Measurements from ENCODE around the gene SORCS1.

Gene SORCS1

GRCh38 chr10:107058331-107058730 lies 106.2 kb downstream of the SORCS1 start:
- H3K4me1 Mint-ChIP-seq: peaks cover 48% of the 10 kb centered on the region
- H3K27me3 Mint-ChIP-seq (ENCODE audit: low read depth, poor library complexity): peaks cover 9% of the 10 kb centered on the region
- H3K27ac Mint-ChIP-seq: no peak overlapping the region
- no peaks in the 10 kb centered on the region for H3K36me3 Mint-ChIP-seq (ENCODE audit: low read depth)
- H3K9me3 Mint-ChIP-seq: no peaks in the 10 kb centered on the region
- H3K4me3 Mint-ChIP-seq: no peak overlapping the region
- no peak for DNase-seq
- no peak for TF ChIP-seq CTCF (IDR thresholded peaks at IDR 0.05)

- DNase-seq: no peak
- Mint-ChIP-seq H3K4me3 (no peak overlapping the region), H3K36me3 (ENCODE audit: low read depth) (no peaks in the 10 kb centered on the region), H3K4me1 (peaks cover 48% of the 10 kb centered on the region), H3K9me3 (no peaks in the 10 kb centered on the region), H3K27ac (no peak overlapping the region), H3K27me3 (ENCODE audit: low read depth, poor library complexity) (peaks cover 9% of the 10 kb centered on the region)
- no peak for TF ChIP-seq CTCF (IDR thresholded peaks at IDR 0.05)
These were observed 108.3 kb downstream of the SORCS1 start for GRCh38 chr10:107056182-107056581.

GRCh38 chr10:107054469-107055156 lies 109.9 kb downstream of the SORCS1 start:
- Mint-ChIP-seq H3K36me3 (ENCODE audit: low read depth) (no peaks in the 10 kb centered on the region), H3K27me3 (ENCODE audit: low read depth, poor library complexity) (peaks cover 13% of the 10 kb centered on the region), H3K4me1 (peaks cover 48% of the 10 kb centered on the region), H3K9me3 (no peaks in the 10 kb centered on the region), H3K4me3 (no peak overlapping the region), H3K27ac (peak overlapping the region; percentile 11)
- DNase-seq: no peak
- TF ChIP-seq CTCF (IDR thresholded peaks at IDR 0.05): no peak

- DNase-seq: no peak
- no peaks in the 10 kb centered on the region for H3K36me3 Mint-ChIP-seq (ENCODE audit: low read depth)
- TF ChIP-seq CTCF (IDR thresholded peaks at IDR 0.05): no peak
- H3K27me3 Mint-ChIP-seq (ENCODE audit: low read depth, poor library complexity): peaks cover 13% of the 10 kb centered on the region
- no peak overlapping the region for H3K4me3 Mint-ChIP-seq
- peaks cover 31% of the 10 kb centered on the region for H3K4me1 Mint-ChIP-seq
- no peaks in the 10 kb centered on the region for H3K9me3 Mint-ChIP-seq
- H3K27ac Mint-ChIP-seq: no peak overlapping the region
These were observed 112.7 kb downstream of the SORCS1 start for GRCh38 chr10:107051769-107052168.

GRCh38 chr10:107043461-107043860 lies 121.0 kb downstream of the SORCS1 start:
- DNase-seq: no peak
- no peak for TF ChIP-seq CTCF (IDR thresholded peaks at IDR 0.05)
- peak overlapping the region; percentile 20 for H3K27ac Mint-ChIP-seq
- peaks cover 6% of the 10 kb centered on the region for H3K27me3 Mint-ChIP-seq (ENCODE audit: low read depth, poor library complexity)
- H3K4me1 Mint-ChIP-seq: peaks cover 24% of the 10 kb centered on the region
- H3K9me3 Mint-ChIP-seq: no peaks in the 10 kb centered on the region
- H3K36me3 Mint-ChIP-seq (ENCODE audit: low read depth): no peaks in the 10 kb centered on the region
- H3K4me3 Mint-ChIP-seq: no peak overlapping the region
